ENCODE results near the gene VPS35L.

GRCh38 chr16:19642501-19642900 is 87.0 kb downstream of the VPS35L start:
- TF ChIP-seq CTCF (CRISPR knock-in tag; IDR thresholded peaks at IDR 0.05) (no peak), ZNF407 (CRISPR knock-in tag; IDR thresholded peaks at IDR 0.05; ENCODE audit: not compliant biosample characterization) (no peak), ZNF253 (CRISPR knock-in tag; IDR thresholded peaks at IDR 0.05; ENCODE audit: borderline replicate concordance) (no peak), POLR2A (IDR thresholded peaks at IDR 0.05; ENCODE audit: insufficient read depth in 1 of 2, low read depth in 2 of 2, low read length in 2 of 2) (no peak), ZNF274 (CRISPR knock-in tag; IDR thresholded peaks at IDR 0.05) (no peak), ATF1 (CRISPR knock-in tag; IDR thresholded peaks at IDR 0.05) (no peak), ZBTB43 (CRISPR knock-in tag; conservative IDR thresholded peaks at IDR 0.05) (no peak), GMEB1 (CRISPR knock-in tag; IDR thresholded peaks at IDR 0.05; ENCODE audit: borderline replicate concordance) (no peak), ZNF343 (CRISPR knock-in tag; IDR thresholded peaks at IDR 0.05) (no peak), RFX1 (IDR thresholded peaks at IDR 0.05) (no peak), ATM (IDR thresholded peaks at IDR 0.05; ENCODE audit: borderline replicate concordance) (no peak), POLR2AphosphoS5 (IDR thresholded peaks at IDR 0.05; ENCODE audit: low read depth, low read length) (no peak)

Data from HepG2 (cell line).